ENCODE results near the gene STUB1. TPM values are rescaled to one million over a fixed set of nuclear protein-coding genes. Genes with fewer than 3 reads are reported as not detected.
A peak's percentile ranks its signal among the peaks of the same experiment; 100 is the strongest.

The STUB1 gene
- total RNA-seq, 1 experiment from 2014 or later: 102 TPM

- DNase-seq: no peak
- no peak overlapping the region for H4K5ac ChIP-seq (ENCODE audit: insufficient read length, low read depth, low read length)
- peaks cover 0 to 6% (median 1%) of the 10 kb centered on the region in 3 experiments; a peak in 5 of 7 replicates for H3K36me3 Mint-ChIP-seq (ENCODE audit: insufficient read depth in 1 of 3, low read depth in 3 of 3)
- H3K9ac ChIP-seq (ENCODE audit: extremely low read depth, insufficient read length, low read length): no peak overlapping the region
- H4K91ac ChIP-seq (ENCODE audit: insufficient read length, low read depth, low read length): no peak overlapping the region
- H3K4me2 ChIP-seq (ENCODE audit: insufficient read depth, insufficient read length, low read length): no peak overlapping the region
- H3K79me1 ChIP-seq (ENCODE audit: insufficient read depth, low read depth, low read length, poor library complexity, severe bottlenecking): no peaks in the 10 kb centered on the region
- no peak overlapping the region for H2BK20ac ChIP-seq (ENCODE audit: low read depth, low read length, poor library complexity, severe bottlenecking)
- no peak overlapping the region for H2AK5ac ChIP-seq (ENCODE audit: insufficient read length, low read length)
- no peak overlapping the region for H3T11ph ChIP-seq (ENCODE audit: low read length)
- no peak overlapping the region for H3K27ac ChIP-seq (ENCODE audit: insufficient read length, low read depth, low read length)
- no peak overlapping the region for H3K18ac ChIP-seq (ENCODE audit: insufficient read length, low read depth, low read length)
- no peaks in the 10 kb centered on the region for H4K20me1 ChIP-seq (ENCODE audit: control insufficient read depth, insufficient read depth, insufficient read length)
- no peak overlapping the region for H3K27ac Mint-ChIP-seq
- H3K27me3 Mint-ChIP-seq (ENCODE audit: low read depth): peaks cover 2% of the 10 kb centered on the region; the same call in 1 of the 2 replicates
- peak overlapping the region in 1 of 2 experiments; percentile 65; a peak in 2 of 5 replicates for H3K4me3 Mint-ChIP-seq
- no peak overlapping the region for H2BK5ac ChIP-seq (ENCODE audit: insufficient read length, low read length)
- WGBS (ENCODE audit: extremely low coverage, insufficient read length, low lambda C conversion rate): no CpG with 5 or more reads among the region's 9 CpGs
- H3K23me2 ChIP-seq (ENCODE audit: insufficient read length, low read depth, low read length, poor library complexity, severe bottlenecking): peaks cover 15% of the 10 kb centered on the region
- H4K8ac ChIP-seq (replicated peaks; ENCODE audit: insufficient read length, low read depth, low read length): no peak overlapping the region
- peaks cover 3% of the 10 kb centered on the region in 2 experiments; a peak in 2 of 5 replicates for H3K9me3 Mint-ChIP-seq
- TF ChIP-seq, protein P1, sequence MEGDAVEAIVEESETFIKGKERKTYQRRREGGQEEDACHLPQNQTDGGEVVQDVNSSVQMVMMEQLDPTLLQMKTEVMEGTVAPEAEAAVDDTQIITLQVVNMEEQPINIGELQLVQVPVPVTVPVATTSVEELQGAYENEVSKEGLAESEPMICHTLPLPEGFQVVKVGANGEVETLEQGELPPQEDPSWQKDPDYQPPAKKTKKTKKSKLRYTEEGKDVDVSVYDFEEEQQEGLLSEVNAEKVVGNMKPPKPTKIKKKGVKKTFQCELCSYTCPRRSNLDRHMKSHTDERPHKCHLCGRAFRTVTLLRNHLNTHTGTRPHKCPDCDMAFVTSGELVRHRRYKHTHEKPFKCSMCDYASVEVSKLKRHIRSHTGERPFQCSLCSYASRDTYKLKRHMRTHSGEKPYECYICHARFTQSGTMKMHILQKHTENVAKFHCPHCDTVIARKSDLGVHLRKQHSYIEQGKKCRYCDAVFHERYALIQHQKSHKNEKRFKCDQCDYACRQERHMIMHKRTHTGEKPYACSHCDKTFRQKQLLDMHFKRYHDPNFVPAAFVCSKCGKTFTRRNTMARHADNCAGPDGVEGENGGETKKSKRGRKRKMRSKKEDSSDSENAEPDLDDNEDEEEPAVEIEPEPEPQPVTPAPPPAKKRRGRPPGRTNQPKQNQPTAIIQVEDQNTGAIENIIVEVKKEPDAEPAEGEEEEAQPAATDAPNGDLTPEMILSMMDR (conservative IDR thresholded peaks at IDR 0.05): no peak
- H3K14ac ChIP-seq (ENCODE audit: insufficient read depth, low read length): no peak overlapping the region; the same call in 1 of the 2 replicates
- no peak overlapping the region for H3K23ac ChIP-seq (ENCODE audit: insufficient read length, low read depth, low read length)
- H3K4me1 Mint-ChIP-seq: peaks cover 6 to 30% of the 10 kb centered on the region in 2 experiments; a peak in 3 of 4 replicates
- H2AFZ ChIP-seq (ENCODE audit: low read length): no peak overlapping the region
- H2BK15ac ChIP-seq (ENCODE audit: low read depth, low read length): no peak overlapping the region
- H3K4me1 ChIP-seq (ENCODE audit: insufficient read depth, low read length): no peaks in the 10 kb centered on the region; the same call in 1 of the 2 replicates
- H2BK120ac ChIP-seq (ENCODE audit: low read depth, low read length, poor library complexity, severe bottlenecking): no peak overlapping the region
- H3K9me3 ChIP-seq (ENCODE audit: control insufficient read depth, low read depth, low read length): no peaks in the 10 kb centered on the region
- H3K27me3 ChIP-seq (ENCODE audit: insufficient read depth, low read length): no peaks in the 10 kb centered on the region
- H2BK12ac ChIP-seq (ENCODE audit: insufficient read length, low read depth, low read length): no peak overlapping the region
- peaks cover 2% of the 10 kb centered on the region; the same call in 1 of the 2 replicates for H3K79me2 ChIP-seq (ENCODE audit: insufficient read depth, low read length)
- H3K4ac ChIP-seq (ENCODE audit: low read depth, low read length): no peak overlapping the region
- no peak overlapping the region for H3K56ac ChIP-seq (ENCODE audit: insufficient read length, low read depth, low read length)
Measured at GRCh38 chr16:631808-632358, 48.3 kb upstream of the STUB1 start.

Data from H9 (cell line).